Measurements from ENCODE around the gene GUCD1. TPM values are rescaled to one million over a fixed set of nuclear protein-coding genes. Genes with fewer than 3 reads are reported as not detected.
"Not testable (repeated sequence)": the region's sequence is repeated elsewhere in the genome, so short reads cannot be mapped to it uniquely, and the experiment has no call there.

The GUCD1 gene
- 73.9 and 106 TPM in 2 replicates for total RNA-seq
- 68.8 and 69.8 TPM in 2 replicates for polyA plus RNA-seq

DNA sequence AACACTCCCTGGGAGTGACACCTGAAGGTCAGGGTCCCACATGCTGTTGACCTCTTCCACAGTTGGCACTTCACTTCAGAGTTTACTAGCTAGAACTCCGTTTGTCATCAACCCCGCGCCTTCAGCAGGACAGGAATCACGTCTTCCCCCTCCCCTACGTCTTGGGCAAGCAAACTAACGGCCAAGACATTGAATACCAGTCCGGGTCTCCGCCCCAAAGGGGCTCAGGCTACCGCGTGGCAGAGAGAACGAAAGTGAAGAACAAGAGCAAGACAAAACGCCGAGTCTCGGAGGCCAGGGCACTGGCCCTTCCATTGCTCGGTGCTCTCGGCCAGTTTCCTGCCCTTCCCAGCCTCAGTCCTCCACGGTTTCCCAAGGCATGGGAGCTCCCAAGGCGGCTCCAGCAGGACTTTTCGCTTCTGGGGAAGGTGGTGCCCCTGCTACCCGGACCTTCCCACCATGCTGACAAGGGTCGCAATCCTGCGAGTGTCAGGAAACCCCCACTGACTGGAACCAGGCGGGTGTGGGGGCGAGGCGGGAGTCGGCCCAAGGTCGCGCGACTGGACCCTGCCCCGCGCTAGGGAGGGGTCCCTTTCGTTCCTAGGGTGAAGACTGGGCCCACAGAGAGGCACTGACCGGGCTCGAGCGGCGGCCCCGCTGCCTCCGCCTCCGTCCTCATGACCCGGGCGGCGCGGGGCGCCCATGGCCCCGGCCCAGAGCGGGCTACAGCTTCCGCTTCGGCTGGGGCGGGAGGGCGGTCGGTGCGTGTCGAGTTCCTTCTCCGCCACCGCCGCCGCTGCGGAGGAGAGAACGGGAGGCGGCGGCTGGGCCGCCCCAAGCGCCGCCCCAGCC is at the start of gene GUCD1:
TSS of gene GUCD1 (minus strand) at position 826 of the 852 bp plus-strand sequence. CDS start at position 679, 147 bp downstream.
- peak within 1 kb of the TSS; percentile 84 for H3K4me3 ChIP-seq
- H3K27ac ChIP-seq = peak within 1 kb of the TSS; percentile 86
- no peaks in the 10 kb centered on the region for H3K27me3 ChIP-seq
- DNase-seq (ENCODE audit: low read depth in 1 of 2, low spot score in 1 of 2) = peak; percentile 31 to 52
- H3K36me3 ChIP-seq = peaks cover 16% of the 10 kb centered on the region
- peaks cover 19% of the 10 kb centered on the region for H3K4me1 ChIP-seq (ENCODE audit: low read depth)
- TF ChIP-seq, protein P1, sequence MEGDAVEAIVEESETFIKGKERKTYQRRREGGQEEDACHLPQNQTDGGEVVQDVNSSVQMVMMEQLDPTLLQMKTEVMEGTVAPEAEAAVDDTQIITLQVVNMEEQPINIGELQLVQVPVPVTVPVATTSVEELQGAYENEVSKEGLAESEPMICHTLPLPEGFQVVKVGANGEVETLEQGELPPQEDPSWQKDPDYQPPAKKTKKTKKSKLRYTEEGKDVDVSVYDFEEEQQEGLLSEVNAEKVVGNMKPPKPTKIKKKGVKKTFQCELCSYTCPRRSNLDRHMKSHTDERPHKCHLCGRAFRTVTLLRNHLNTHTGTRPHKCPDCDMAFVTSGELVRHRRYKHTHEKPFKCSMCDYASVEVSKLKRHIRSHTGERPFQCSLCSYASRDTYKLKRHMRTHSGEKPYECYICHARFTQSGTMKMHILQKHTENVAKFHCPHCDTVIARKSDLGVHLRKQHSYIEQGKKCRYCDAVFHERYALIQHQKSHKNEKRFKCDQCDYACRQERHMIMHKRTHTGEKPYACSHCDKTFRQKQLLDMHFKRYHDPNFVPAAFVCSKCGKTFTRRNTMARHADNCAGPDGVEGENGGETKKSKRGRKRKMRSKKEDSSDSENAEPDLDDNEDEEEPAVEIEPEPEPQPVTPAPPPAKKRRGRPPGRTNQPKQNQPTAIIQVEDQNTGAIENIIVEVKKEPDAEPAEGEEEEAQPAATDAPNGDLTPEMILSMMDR (IDR thresholded peaks at IDR 0.05; ENCODE audit: low read depth, low read length) = no peak
- no peaks in the 10 kb centered on the region for H3K9me3 ChIP-seq (ENCODE audit: low read depth)

DNA sequence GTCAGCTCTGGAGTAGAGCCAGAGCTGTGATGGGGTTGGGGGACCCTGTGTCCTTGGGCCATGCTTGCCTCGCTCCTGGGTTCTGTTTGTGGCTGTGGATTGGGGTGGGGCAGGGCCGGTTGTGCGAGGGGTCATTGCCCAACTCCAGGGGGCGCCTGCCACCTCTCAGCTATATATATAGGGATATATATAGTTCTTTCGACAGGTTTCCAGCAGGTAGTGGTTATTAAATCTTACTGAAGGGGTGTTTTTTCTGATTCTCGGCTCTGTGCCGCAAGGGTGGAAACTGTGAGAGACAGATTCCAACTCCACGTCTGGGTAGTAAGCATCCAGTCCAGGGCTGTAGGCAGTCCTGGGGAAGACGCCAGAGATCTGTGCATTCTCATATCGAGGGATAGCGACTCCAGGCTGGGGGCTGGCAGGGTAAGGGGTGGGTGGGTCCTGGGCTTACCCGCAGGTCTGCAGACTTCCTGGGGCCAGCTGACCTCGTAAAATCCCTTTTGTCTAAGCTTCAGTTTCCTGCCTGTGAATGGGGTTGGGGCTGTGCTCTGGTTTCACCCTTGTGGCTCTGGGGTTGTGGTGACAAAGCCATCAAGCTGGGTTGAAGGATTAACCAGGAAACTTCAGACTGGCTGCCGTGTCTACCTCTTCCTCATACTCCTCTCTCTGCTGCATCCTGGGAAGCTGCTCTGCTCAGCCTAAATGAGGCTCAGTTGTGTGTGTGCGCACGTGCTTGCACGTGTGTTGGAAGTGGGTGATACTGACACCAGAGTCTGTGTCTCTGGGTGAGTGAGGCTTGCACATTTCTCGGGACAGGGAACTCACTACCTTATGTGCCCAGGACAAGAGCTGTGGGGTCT is 49.1 kb upstream of the GUCD1 start:
- H3K36me3 ChIP-seq; H3K27me3 ChIP-seq; H3K4me3 ChIP-seq; H3K9me3 ChIP-seq (ENCODE audit: low read depth); DNase-seq (ENCODE audit: low read depth in 1 of 2, low spot score in 1 of 2): not testable (repeated sequence)
- TF ChIP-seq, protein P1 (IDR thresholded peaks at IDR 0.05; ENCODE audit: low read depth, low read length) = peak; percentile 7
- Histone ChIP-seq H3K27ac (peak overlapping the region; percentile 86), H3K4me1 (ENCODE audit: low read depth) (peaks cover 15% of the 10 kb centered on the region)

DNA sequence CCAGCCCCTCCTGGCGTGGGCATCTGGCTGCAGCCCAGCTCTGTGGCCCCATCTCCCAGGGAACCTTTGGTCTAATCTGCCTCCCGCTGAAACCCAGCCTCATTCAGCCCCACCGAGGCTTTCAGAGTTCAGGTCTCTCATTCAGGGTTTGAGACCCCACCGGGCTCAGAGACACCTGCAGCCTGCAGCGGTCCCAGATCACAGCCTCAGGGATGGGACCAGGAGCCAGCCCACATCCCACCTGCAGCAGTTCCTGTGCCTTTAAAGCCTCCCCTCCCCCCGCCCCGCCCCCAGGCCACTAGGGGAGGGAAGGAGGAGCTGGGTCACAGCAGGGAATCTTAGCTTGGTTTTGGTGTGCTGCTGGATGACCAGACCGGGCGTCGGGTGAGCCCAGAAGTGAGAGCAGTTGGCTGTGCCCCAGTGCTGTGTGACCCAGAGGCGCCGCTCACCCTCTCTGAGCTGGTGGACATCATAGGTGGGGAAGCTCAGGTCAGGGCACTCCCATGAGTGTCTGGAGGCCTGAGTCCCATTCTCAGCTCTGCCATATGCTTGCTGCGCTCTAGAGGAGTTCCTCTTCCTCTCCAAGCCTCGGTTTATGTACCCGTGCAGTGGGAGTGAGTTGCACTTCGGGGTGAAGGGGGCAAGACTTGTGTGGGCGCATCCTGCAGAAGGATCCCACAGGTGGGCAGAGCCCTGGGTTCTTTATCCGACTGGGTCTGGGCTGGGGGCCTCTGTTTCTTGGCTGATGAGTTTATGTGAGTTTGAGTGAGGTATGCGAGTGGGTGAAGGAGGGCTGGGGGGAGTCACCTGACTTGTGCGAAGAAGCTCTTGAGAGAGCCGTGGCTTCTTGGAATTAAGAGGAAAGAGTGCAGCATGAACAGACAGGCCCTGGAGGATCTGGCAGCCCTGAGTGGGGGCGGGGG is 48.2 kb upstream of the GUCD1 start, which contains the start of gene GGT1:
TSS of gene GGT1 (plus strand) at position 347 of the 923 bp plus-strand sequence. CDS start 7,889 bp downstream, outside the sequence.
- peaks cover 15% of the 10 kb centered on the region for H3K4me1 ChIP-seq (ENCODE audit: low read depth)
- not testable (repeated sequence) for H3K9me3 ChIP-seq (ENCODE audit: low read depth); H3K27me3 ChIP-seq; DNase-seq (ENCODE audit: low read depth in 1 of 2, low spot score in 1 of 2); H3K36me3 ChIP-seq; H3K4me3 ChIP-seq
- peak within 1 kb of the TSS; percentile 86 for H3K27ac ChIP-seq

DNA sequence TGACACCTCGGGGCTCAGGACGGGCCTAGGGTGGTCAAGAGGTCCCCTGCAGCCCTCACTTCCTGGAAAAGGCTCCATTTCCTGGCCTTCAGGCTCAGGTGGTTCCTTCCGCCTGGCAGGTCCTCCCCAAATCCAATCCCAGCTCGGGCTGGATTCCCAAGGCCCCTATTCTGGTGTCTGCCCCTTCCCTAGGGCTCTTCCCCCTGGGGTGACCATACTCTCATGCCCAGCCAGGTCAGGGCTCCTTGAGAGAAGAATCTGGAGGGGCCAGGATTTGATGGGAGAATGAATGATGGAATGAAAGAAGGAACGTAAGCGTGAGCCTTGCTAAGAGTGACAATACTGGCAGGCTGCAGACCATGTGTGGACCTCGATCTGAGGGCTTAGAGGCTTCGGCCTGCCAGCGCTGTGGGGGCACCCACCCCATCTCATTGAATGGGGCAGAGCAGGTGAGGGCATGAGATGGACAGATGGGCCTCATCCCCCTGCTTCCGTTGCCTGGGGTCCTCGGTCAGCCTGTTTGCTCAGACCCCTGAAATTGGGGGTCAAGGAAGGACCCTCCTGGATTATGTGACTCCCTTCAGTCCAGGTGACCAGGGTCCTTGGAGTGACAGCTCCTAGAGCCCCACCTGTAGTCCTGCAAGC is 47.3 kb upstream of the GUCD1 start:
- H3K27me3 ChIP-seq; H3K4me3 ChIP-seq; H3K27ac ChIP-seq; DNase-seq (ENCODE audit: low read depth in 1 of 2, low spot score in 1 of 2); H3K9me3 ChIP-seq (ENCODE audit: low read depth); H3K36me3 ChIP-seq: not testable (repeated sequence)
- peaks cover 15% of the 10 kb centered on the region for H3K4me1 ChIP-seq (ENCODE audit: low read depth)

DNA sequence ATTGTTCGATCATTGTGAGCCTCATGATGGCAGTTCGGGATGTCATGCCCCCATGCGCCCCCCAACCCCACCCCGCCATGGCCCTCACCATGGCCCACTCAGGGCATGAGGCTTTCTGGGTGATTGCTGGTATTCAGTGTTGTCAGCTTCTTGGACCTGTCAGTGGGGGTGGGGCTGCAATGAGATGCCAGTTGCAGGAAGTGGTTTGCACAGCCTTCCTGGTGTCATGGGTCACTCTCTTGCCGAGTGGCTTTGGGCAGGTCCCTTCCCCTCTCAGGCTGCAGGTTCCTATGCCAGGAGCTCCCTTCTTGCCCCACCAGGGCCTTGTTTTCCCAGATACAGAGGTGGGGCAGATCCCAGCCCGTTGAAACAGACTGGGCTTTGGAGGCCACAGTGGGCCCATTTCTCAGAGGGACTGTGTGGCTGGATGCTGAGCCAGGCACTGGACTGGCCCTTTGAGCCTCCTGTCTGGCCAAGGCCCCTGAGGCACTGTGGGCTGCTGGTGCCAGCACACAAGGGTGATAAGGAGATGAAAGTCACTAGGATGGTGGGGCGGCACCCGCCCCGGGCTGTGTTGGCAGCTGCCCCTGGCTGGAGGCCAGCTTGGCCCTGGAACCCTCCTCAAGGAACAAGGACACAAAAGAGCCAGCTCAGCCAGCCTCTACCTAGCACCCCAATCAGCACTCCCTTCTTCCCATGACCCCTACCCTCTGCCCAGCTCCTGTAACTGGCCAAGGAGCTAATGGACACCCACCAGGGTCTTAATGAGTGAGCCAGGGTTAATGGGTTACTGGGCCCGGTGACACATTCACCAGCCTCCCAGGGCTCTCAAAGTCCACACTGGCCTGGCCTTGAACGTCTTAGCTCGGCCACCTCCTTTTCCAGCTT is 46.5 kb upstream of the GUCD1 start:
- H3K27ac ChIP-seq = no peak overlapping the region
- DNase-seq (ENCODE audit: low read depth in 1 of 2, low spot score in 1 of 2) = no peak
- no peaks in the 10 kb centered on the region for H3K9me3 ChIP-seq (ENCODE audit: low read depth)
- TF ChIP-seq, protein P1 (IDR thresholded peaks at IDR 0.05; ENCODE audit: low read depth, low read length) = no peak
- no peak overlapping the region for H3K4me3 ChIP-seq
- peaks cover 15% of the 10 kb centered on the region for H3K4me1 ChIP-seq (ENCODE audit: low read depth)
- H3K36me3 ChIP-seq = no peaks in the 10 kb centered on the region
- no peaks in the 10 kb centered on the region for H3K27me3 ChIP-seq

DNA sequence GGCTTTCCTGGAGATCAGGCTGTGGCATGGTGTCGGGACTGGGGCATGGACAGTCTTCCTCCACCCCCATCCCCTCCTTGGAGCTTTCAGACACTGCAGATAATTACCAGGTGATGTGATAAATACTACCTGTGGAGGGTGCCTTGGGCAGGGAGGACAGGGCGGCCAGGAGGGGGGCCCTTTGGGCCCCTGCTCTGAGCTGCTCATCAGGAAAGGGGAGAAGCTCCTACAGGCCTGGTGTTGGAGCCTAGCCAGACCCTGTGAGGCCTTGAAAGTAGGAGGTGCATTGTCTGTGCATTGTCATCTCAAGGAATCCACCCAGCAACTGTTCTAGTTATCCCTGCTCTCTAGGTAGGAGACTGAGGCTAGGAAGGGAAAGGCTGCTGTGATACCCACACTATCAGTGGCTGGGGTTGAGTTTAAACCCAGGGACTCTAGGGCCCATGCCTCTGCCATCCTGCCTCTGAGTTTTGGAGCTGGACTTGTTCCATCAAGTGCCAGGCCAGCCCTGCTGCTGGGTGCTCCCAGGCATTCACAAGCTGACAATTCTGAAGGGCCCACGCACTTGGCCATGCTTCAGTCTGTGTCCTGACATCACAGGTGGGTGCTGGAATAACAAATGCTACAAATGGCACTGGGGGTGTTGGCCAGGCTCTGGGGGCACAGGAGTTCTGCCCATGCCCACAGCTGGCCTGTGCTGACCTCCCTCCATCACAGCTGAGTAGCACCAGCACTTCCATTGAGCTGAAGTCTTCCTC is 45.2 kb upstream of the GUCD1 start:
- not testable (repeated sequence) for H3K4me3 ChIP-seq; H3K27me3 ChIP-seq; H3K36me3 ChIP-seq; H3K9me3 ChIP-seq (ENCODE audit: low read depth); H3K27ac ChIP-seq
- DNase-seq (ENCODE audit: low read depth in 1 of 2, low spot score in 1 of 2) = peak in 1 of 2 donors; percentile 38
- peaks cover 15% of the 10 kb centered on the region for H3K4me1 ChIP-seq (ENCODE audit: low read depth)

Measured in cardiac muscle cell (in vitro differentiated cells and primary cell).